VCaP (cell line): ENCODE data around the gene COL25A1.

Experiments used
- H3K27ac ChIP-seq: fragments of 450-650 bp; 2 replicates; pipeline ENCODE4 v1.5.1; 2017
- CTCF ChIP-seq: fragments of 450-650 bp; conservative IDR thresholded peaks from 2 replicates; pipeline ENCODE4 v1.5.1; 2017; ENCODE audit warnings: mild to moderate bottlenecking, moderate library complexity

Gene COL25A1

GRCh38 chr4:109321232-109321631, 18.8 kb upstream of the COL25A1 start:
- no peak for TF ChIP-seq CTCF
- no peak overlapping the region for H3K27ac ChIP-seq

- TF ChIP-seq CTCF = no peak
- H3K27ac ChIP-seq = no peak overlapping the region
These were observed 17.2 kb upstream of the COL25A1 start for GRCh38 chr4:109319684-109320083.

- no peak for TF ChIP-seq CTCF
- no peak overlapping the region for H3K27ac ChIP-seq
These were observed 16.7 kb upstream of the COL25A1 start for GRCh38 chr4:109319156-109319555.

- TF ChIP-seq CTCF = no peak
- no peak overlapping the region for H3K27ac ChIP-seq
These were observed 13.4 kb upstream of the COL25A1 start for GRCh38 chr4:109315818-109316217.

GRCh38 chr4:109315341-109315740, 12.9 kb upstream of the COL25A1 start:
- no peak for TF ChIP-seq CTCF
- H3K27ac ChIP-seq = no peak overlapping the region

GRCh38 chr4:109313168-109314133, 11.0 kb upstream of the COL25A1 start:
- no peak for TF ChIP-seq CTCF
- no peak overlapping the region for H3K27ac ChIP-seq

GRCh38 chr4:109303140-109303496, 660 bp upstream of the COL25A1 start:
- no peak for TF ChIP-seq CTCF
- H3K27ac ChIP-seq = no peak overlapping the region
